Left colon (tissue), 2 donors: ENCODE measurements around the gene SEBOX. TPM values are rescaled to one million over a fixed set of nuclear protein-coding genes. Genes with fewer than 3 reads are reported as not detected.

Source experiments
- ATAC-seq: fragments of 200-7000 bp; cut with Tn5 transposase; one replicate; pipeline ENCODE4 v1.9.1; 2020; ENCODE audit warnings: mild to moderate bottlenecking, moderate library complexity
- DNase-seq, 2 donors: peaks; one replicate each; pipeline ENCODE4 v3.0.0-alpha.2; 2020
- intact Hi-C, 2 donors: fragments of 100-400 bp; cut with DNase I in 1 of 2; cut with micrococcal nuclease in 1 of 2; formaldehyde crosslinking; loops; one replicate each; pipeline versions ENCODE4 v1.11.2 to v1.14.0; 2022; cut with DNase I, micrococcal nuclease
- total RNA-seq, 2 donors: library from RNA; stranded (reverse); fragmentation: NEBNext Ultra II Directional; extraction: Animal tissue kit (Norgen Biotek cat#: 25700); gene quantifications; one replicate each; pipeline ENCODE4 v1.2.1, GENCODE V29; 2021
- donor health status: DM: no; HTN: no; CAD: no.
- donor health status: DM: yes; HTN: yes; CAD: no.

The SEBOX gene
- total RNA-seq, 2 donors from 2014 or later: not detected

GRCh38 chr17:28395426-28395825 lies 30.4 kb upstream of the SEBOX start:
- no peak for DNase-seq
- no peak for ATAC-seq
- intact Hi-C loops: no loop called here

- no peak for ATAC-seq
- intact Hi-C loops: no loop called here
- DNase-seq: no peak
These were observed 29.5 kb upstream of the SEBOX start for GRCh38 chr17:28394337-28395116.

- ATAC-seq (no peak), DNase-seq (no peak)
- intact Hi-C loops: no loop called here
These were observed 27.5 kb upstream of the SEBOX start for GRCh38 chr17:28392491-28392890.

- ATAC-seq (no peak), DNase-seq (no peak)
- intact Hi-C loops: no loop called here
These were observed 26.4 kb upstream of the SEBOX start for GRCh38 chr17:28391401-28391800.

GRCh38 chr17:28390984-28391383 lies 26.0 kb upstream of the SEBOX start:
- DNase-seq: no peak
- ATAC-seq: no peak
- intact Hi-C loops: no loop called here

- intact Hi-C loops: no loop called here
- DNase-seq (no peak), ATAC-seq (no peak)
These were observed 25.6 kb upstream of the SEBOX start for GRCh38 chr17:28390563-28390962.

GRCh38 chr17:28390141-28390540 lies 25.1 kb upstream of the SEBOX start:
- ATAC-seq: no peak
- no peak for DNase-seq
- intact Hi-C loops: no loop called here

- no peak for ATAC-seq
- intact Hi-C loops: no loop called here
- no peak for DNase-seq
These were observed 23.1 kb upstream of the SEBOX start for GRCh38 chr17:28388106-28388505.

- ATAC-seq (no peak), DNase-seq (no peak)
- intact Hi-C loops: no loop called here
These were observed 21.4 kb upstream of the SEBOX start for GRCh38 chr17:28386391-28386790.

- peak in 1 of 2 donors; percentile 14 for DNase-seq
- ATAC-seq: no peak
- intact Hi-C loops: no loop called here
These were observed 20.4 kb upstream of the SEBOX start for GRCh38 chr17:28385406-28385805.

- intact Hi-C loops: no loop called here
- peak; percentile 48 to 51 for DNase-seq
- peak; percentile 66 for ATAC-seq
These were observed 20.0 kb upstream of the SEBOX start for GRCh38 chr17:28385037-28385400.

- intact Hi-C loops: no loop called here
- ATAC-seq: peak; percentile 93
- peak; percentile 85 to 88 for DNase-seq
These were observed 19.5 kb upstream of the SEBOX start for GRCh38 chr17:28384281-28385036.

- intact Hi-C loops: no loop called here
- DNase-seq: peak in 1 of 2 donors; percentile 56
- peak; percentile 23 for ATAC-seq
These were observed 16.3 kb upstream of the SEBOX start for GRCh38 chr17:28381141-28381825.

- DNase-seq (no peak), ATAC-seq (no peak)
- intact Hi-C loops: no loop called here
These were observed 15.1 kb upstream of the SEBOX start for GRCh38 chr17:28379814-28380801.

GRCh38 chr17:28372945-28373274 lies 7.9 kb upstream of the SEBOX start:
- no peak for DNase-seq
- intact Hi-C loops: no loop called here
- ATAC-seq: no peak

- intact Hi-C loops: no loop called here
These were observed 7.4 kb upstream of the SEBOX start for GRCh38 chr17:28372203-28372944.

GRCh38 chr17:28371245-28372202 lies 6.5 kb upstream of the SEBOX start, which contains the start of gene SARM1:
Gene SARM1 (plus strand): TSS chr17:28371694. CDS start chr17:28372033, 339 bp downstream.
- intact Hi-C loops: no loop called here
- ATAC-seq (peak; percentile 42), DNase-seq (peak; percentile 77 to 79)

More at GRCh38 chr17:28372203-28372944, 7.4 kb upstream of the SEBOX start:
- no peak for DNase-seq
- no peak for ATAC-seq
